22Rv1 (cell line): ENCODE data around the gene RNF5.

ENCODE experiments used
- ZFX ChIP-seq: fragments of 450-650 bp; IDR thresholded peaks from 2 replicates; pipeline ENCODE4 v1.6.1; 2017; ENCODE audit warnings: antibody characterized with exemption, borderline replicate concordance
- TF ChIP-seq, protein P1 (sequence below): fragments of 450-650 bp; IDR thresholded peaks from 2 replicates; pipeline ENCODE4 v1.5.1; 2017; ENCODE audit warnings: mild to moderate bottlenecking

DNA sequence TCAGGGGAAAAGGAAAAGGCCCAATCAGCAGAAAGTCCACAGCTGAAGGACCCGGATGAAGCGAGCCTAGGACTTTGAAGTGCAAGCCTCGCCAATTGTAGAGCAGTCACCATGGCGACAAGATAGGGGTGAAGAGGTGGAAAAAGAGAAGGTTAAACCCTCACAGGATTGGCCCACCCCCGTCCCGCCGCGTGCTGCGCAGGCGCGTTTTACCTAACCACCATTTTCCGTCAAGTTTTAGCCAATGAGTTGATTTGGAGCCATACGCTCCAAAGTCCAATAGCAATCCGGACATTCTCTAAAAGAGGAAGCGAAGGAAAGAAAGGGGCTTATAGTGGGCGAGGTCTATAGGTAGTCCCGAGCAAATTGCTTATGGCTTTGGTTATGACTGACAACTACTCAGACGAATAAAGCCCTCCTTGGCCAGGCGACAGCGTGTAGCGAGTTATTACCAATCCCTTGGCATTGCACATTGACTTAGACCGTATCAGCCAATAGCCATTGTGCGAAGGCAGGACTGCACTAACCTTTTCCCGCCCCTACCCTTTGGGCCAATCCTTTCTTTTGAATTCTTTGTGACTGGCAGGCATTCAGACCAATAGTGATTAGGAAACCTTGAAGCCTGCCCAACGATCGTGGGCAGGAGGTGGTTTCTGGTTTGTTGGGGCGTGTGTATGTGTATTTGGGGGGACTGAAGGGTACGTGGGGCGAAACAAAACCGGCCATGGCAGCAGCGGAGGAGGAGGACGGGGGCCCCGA is at the start of gene RNF5:
- TF ChIP-seq, protein P1, sequence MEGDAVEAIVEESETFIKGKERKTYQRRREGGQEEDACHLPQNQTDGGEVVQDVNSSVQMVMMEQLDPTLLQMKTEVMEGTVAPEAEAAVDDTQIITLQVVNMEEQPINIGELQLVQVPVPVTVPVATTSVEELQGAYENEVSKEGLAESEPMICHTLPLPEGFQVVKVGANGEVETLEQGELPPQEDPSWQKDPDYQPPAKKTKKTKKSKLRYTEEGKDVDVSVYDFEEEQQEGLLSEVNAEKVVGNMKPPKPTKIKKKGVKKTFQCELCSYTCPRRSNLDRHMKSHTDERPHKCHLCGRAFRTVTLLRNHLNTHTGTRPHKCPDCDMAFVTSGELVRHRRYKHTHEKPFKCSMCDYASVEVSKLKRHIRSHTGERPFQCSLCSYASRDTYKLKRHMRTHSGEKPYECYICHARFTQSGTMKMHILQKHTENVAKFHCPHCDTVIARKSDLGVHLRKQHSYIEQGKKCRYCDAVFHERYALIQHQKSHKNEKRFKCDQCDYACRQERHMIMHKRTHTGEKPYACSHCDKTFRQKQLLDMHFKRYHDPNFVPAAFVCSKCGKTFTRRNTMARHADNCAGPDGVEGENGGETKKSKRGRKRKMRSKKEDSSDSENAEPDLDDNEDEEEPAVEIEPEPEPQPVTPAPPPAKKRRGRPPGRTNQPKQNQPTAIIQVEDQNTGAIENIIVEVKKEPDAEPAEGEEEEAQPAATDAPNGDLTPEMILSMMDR = no peak
- no peak for TF ChIP-seq ZFX
